Esophagus squamous epithelium (tissue), 4 donors: ENCODE results near the gene ZFPM1.

ENCODE experiments used
- POLR2A ChIP-seq, 4 donors: fragments of 450-650 bp; IDR thresholded peaks; one replicate each; pipeline ENCODE4 v1.6.1; 2017; ENCODE audit warnings: antibody characterized with exemption in 4 of 4, mild to moderate bottlenecking in 4 of 4, moderate library complexity in 3 of 4
- TF ChIP-seq, protein P1 (sequence below), 6 experiments: fragments of 450-650 bp in 4 of 6; fragments of 200-600 bp in 2 of 6; sonication (generic) in 2 of 6; IDR thresholded peaks; one replicate each; pipeline ENCODE4 v1.5.1; 2016 to 2019; ENCODE audit warnings: antibody characterized with exemption in 6 of 6, mild to moderate bottlenecking in 4 of 6, moderate library complexity in 4 of 6

DNA sequence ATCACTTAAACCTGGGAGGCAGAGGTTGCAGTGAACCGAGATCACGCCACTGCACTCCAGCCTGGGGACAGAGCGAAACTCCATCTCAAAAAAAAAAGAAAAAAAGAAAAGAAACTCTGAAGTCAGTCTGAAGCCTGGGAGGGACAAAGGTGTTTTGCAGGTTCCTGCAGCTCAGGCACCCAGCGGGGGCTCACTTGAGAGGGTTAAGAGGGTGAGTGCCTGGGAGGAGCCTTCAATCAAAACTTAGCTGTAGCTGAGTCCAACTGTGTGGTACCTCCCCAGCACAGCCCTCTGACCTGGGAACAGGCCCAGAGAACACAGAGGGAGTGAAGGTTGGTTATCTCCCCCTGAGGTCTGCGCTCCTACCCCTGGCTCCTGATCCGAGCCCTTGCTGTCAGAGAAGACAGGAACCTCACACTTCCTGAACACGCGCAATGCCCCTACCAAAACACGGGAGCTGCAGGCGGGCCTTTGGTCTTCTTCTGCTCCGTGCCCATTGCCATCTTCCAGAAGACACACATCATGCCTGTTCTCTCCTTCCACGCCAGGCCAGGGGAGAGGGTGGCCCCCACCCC, 96.7 kb downstream of the ZFPM1 start:
- TF ChIP-seq, protein P1, sequence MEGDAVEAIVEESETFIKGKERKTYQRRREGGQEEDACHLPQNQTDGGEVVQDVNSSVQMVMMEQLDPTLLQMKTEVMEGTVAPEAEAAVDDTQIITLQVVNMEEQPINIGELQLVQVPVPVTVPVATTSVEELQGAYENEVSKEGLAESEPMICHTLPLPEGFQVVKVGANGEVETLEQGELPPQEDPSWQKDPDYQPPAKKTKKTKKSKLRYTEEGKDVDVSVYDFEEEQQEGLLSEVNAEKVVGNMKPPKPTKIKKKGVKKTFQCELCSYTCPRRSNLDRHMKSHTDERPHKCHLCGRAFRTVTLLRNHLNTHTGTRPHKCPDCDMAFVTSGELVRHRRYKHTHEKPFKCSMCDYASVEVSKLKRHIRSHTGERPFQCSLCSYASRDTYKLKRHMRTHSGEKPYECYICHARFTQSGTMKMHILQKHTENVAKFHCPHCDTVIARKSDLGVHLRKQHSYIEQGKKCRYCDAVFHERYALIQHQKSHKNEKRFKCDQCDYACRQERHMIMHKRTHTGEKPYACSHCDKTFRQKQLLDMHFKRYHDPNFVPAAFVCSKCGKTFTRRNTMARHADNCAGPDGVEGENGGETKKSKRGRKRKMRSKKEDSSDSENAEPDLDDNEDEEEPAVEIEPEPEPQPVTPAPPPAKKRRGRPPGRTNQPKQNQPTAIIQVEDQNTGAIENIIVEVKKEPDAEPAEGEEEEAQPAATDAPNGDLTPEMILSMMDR (IDR thresholded peaks at IDR 0.05): no peak
- no peak for TF ChIP-seq POLR2A (IDR thresholded peaks at IDR 0.05)
